Left lobe of liver (tissue), 2 donors: ENCODE measurements around the gene ALG8. TPM values are rescaled to one million over a fixed set of nuclear protein-coding genes. Genes with fewer than 3 reads are reported as not detected.
A peak's percentile ranks its signal among the peaks of the same experiment; 100 is the strongest.
"Not testable (repeated sequence)": the region's sequence is repeated elsewhere in the genome, so short reads cannot be mapped to it uniquely, and the experiment has no call there.

Source experiments
- ATAC-seq: fragments of 200-7000 bp; cut with Tn5 transposase; one replicate; pipeline ENCODE4 v1.9.1; 2020; ENCODE audit warnings: mild to moderate bottlenecking, moderate library complexity
- DNase-seq: peaks from one replicate; pipeline ENCODE4 v3.0.0-alpha.2; 2020; ENCODE audit warnings: low spot score
- total RNA-seq: library from RNA; stranded (reverse); gene quantifications from one replicate; pipeline ENCODE4 v1.2.1, GENCODE V29; 2021
- donor health status: DM: no; HTN: no; CAD: no; lungs with moderate emphysema.
- donor health status: DM: no; HTN: yes; CAD: no.

The ALG8 gene
- total RNA-seq, 1 donor from 2014 or later = 29.6 TPM

GRCh38 chr11:78076733-78077403, 62.6 kb downstream of the ALG8 start:
- no peak for ATAC-seq
- DNase-seq = no peak

GRCh38 chr11:78074756-78075155, 64.7 kb downstream of the ALG8 start:
- ATAC-seq (no peak), DNase-seq (no peak)

- ATAC-seq (no peak), DNase-seq (no peak)
These were observed 67.0 kb downstream of the ALG8 start for GRCh38 chr11:78072455-78072854.

GRCh38 chr11:78071717-78072116, 67.7 kb downstream of the ALG8 start:
- ATAC-seq = no peak
- DNase-seq = no peak

- ATAC-seq (no peak), DNase-seq (no peak)
These were observed 68.8 kb downstream of the ALG8 start for GRCh38 chr11:78070621-78071020.

DNA sequence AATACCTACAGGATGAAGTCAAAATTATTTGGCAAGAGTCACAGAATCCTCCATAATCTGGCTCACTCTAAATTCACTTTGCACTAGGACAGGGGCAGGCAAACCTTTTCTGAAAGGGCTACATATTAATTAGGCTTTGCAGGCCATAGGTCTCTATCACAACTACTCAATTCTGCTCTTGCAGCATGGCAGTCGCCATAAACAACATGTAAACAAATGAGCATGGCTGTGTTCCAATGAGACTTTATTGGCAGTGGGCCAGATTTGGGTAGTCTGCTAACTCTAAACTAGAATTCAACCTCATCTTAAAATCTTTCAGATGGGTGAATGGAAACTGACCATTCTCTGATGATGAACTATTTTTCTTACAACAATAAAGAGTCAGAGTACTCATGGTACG, 70.0 kb downstream of the ALG8 start:
- ATAC-seq (peak; percentile 13), DNase-seq (peak; percentile 69)

DNA sequence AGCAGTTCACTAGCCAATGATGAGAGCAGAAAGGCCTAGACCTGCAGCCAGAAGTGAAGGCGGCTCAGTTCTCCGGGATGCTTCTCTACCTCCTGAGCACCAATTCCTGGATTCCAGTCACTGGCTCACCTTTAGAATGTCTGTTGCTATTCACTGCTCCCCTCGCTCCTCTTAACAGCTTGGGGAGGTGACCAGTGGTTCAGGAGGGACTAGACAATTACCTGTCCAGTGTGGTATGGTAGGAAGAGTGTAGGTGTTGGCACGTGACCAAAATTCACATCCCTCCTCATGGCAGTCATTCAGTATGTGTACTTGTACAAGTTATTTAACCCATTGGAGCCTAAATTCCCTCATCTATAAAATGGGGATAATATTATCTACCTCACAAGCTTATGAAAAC, 71.7 kb downstream of the ALG8 start:
- ATAC-seq (no peak), DNase-seq (no peak)

DNA sequence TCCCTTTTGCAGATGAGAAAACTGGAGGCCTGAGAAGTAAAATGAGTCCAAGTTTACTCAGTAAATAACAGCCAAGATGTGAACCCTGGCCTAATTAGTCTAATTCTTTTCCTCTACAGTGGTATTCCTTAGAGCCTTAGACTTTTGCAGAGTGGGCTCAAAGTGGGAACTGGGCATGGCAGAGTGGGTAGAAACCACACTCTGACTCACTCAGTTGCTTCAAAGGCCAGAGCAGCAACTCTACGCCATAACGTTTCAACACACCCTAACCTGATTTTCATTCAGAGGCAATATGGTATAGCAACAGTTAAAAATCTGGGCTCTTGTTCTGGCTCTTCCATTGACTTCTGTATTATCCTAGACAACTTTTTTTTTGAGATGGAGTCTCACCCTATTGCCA, 73.0 kb downstream of the ALG8 start:
- DNase-seq (no peak), ATAC-seq (no peak)

- no peak for DNase-seq
- ATAC-seq = no peak
These were observed 74.2 kb downstream of the ALG8 start for GRCh38 chr11:78065203-78065602.

GRCh38 chr11:78063440-78064181, 75.8 kb downstream of the ALG8 start, which contains the start of gene THRSP:
TSS of gene THRSP (plus strand) at chr11:78063861. CDS start at chr11:78063882, 21 bp downstream.
- DNase-seq (peak; percentile 94), ATAC-seq (peak; percentile 64)

DNA sequence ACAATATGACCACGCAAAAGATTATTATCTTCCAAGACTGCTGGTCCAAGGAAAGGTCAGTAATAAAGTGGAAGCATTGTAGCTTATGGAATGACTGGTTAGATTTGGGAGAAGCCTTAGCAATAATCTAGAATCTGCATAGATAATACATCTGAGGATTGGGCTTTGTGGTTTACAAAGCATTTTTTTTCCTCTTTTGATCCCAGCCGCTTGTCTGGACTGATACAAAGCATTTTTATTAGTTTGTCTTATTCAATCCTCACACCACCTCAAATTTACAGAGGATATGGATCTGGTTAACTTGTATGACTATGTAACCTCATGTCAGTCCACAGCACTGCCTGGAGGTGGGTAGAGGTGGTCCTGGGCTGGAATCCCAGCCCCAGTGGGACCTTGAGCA, 76.8 kb downstream of the ALG8 start:
- no peak for DNase-seq

GRCh38 chr11:78061921-78062311, 77.5 kb downstream of the ALG8 start:
- ATAC-seq (peak; percentile 6), DNase-seq (no peak)

More for the DNA sequence above, 76.8 kb downstream of the ALG8 start:
- ATAC-seq = no peak

DNA sequence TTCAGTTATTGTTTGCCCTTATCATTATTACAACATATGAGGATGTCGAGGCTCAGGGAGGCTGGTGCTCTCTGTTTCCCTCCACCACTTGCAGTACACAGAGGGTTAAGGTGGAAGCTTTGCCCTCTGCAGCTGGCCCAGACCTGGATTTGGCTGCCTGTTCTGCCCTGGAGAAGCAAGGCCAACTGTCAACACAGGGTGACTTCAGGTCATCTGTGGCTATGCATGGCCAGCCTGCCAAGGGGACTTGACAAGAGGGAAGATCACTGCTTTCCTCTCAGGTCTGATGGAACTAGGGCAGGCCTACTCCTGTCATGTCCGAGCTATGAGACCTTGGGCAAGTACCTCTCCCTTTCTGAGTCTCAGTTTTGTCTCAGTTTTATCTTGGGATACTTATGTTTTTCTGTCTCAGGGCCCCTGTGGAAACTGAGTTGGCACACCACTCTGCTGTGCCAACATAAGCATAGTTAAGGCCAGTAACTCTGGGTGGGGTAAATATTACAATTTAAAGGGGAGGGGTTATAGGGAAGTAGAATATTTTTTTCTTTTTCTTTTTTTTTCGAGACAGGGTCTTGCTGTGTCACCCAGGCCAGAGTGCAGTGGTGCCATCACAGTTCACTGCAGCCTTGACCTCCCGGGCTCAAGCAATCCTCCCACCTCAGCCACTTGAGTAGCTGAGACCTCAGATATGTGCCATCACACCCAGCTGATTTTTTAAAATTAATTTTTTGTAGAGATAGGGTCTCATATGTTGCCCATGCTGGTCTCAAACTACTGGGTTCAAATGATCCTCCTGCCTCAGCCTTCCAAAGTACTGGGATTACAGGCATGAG, 78.1 kb downstream of the ALG8 start:
- DNase-seq (peak; percentile 93), ATAC-seq (peak; percentile 70)

DNA sequence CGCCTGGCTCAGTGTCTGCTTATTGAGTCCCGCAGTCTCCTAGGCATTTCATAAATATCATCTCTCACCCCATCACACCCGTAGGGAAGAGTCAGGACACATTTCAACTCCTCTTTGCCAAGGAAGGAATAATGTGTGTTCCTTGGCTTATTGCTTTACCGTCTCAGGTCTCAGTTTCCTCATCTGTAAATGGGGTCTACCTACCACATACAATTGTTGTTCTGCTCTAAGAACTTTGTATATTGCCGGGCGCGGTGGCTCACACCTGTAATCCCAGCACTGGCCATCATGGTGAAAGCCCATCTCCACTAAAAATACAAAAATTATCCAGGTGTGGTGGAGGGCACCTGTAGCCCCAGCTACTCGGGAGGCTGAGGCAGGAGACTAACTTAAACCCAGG, 78.9 kb downstream of the ALG8 start:
- DNase-seq (no peak), ATAC-seq (no peak)

DNA sequence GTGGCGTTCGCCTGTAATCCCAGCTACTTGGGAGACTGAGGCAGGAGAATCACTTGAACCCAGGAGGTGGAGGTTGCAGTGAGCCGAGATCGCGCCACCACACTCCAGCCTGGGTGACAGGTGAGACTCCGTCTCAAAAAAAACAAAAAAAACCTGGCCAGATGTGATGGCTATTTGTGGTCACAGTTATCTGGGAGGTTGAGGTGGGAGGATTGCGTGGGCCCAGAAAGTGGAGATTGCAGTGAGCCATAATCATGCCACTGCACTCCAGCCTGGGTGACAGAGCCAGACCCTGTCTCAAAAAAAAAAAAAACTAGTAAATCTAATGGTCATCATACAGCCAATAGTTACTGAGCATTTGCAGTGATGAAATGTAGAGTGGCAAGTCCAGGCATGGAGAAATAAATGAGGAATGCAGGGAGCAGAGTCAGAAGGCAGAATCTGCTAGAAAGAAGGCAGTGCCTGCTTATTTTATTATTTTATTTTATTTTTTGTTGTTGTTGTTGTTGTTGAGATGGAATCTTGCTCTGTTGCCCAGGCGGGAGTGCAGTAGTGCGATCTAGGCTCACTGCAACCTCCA, 79.6 kb downstream of the ALG8 start:
- not testable (repeated sequence) for DNase-seq, ATAC-seq

DNA sequence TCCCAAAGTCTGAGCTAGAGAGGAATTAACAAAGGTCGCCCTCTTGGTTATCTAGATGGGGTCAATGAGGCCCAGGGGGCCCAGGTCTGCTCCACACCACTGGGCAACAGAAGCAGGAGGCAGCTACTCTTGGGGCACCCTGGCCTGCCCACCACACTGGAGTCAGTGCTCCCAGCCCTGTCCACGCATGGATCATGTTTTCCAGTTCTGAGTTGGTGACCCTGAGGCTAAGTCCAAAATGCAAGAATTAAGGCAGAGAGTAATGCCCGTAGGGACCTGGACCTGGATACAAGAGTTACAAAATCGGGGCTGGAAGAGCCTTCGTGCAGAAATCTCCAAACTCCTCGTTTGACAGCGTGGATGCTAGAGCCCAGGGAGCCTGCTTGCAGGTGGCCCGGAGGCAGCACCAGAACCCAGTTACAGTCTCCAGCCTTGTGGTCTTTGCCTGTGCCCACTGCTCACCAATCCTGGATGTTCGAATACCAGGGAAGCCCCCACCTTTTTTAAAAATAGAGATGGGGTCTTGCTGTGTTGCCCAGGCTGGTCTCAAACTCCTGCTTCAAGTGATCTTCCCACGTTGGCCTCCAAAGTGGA, 81.9 kb downstream of the ALG8 start:
- ATAC-seq (peak; percentile 49), DNase-seq (peak; percentile 83)

GRCh38 chr11:78056093-78056492, 83.3 kb downstream of the ALG8 start:
- no peak for ATAC-seq
- DNase-seq = no peak

- peak; percentile 79 for ATAC-seq
- DNase-seq = peak; percentile 88
These were observed 84.5 kb downstream of the ALG8 start for GRCh38 chr11:78054971-78055370.

DNA sequence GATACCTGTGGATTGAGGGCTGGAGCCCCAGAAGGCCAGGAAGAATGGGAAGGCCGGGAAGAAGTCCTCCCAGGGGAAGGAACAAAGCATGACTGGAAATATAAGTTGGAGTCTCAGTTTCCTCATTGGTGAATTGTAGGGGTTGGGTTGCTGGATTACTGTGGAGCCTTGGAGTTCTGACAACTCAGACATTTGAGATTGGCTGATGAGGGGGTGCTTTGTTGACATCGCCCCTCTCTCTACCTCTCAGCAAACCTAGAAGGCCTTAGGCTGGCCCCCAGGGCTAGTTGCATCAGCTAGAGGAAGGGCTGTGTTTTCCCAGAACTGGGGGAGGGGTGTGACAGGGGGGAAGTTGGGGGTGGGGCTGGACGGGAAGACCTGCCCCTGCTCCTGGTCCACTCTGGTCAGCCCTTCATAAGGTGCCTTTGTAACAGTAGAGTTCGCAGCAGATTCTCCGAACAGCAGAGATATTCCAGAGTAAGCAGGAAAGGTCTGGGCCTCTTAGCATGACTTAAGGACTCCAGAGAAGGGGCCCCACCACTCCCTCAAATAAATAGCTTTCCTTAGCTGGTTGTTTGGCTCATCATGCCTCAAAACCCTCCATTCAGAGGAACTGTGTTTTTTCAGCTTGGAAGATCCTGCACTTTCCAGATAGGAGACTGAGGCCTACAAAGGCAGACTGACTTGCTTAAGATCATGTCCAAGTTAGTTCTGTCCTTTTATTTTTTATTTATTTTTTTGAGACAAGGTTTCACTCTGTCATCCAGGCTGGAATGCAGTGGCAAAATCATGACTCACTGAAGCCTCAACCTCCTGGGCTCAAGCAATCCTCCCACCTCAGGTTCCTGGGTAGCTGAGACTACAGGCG, 88.2 kb downstream of the ALG8 start:
- DNase-seq (no peak), ATAC-seq (no peak)
